Pons (tissue), 1 donor: ENCODE measurements around the gene YJU2.
"Not testable (repeated sequence)": the region's sequence is repeated elsewhere in the genome, so short reads cannot be mapped to it uniquely, and the experiment has no call there.

Source experiments
- DNase-seq: peaks from one replicate; pipeline ENCODE4 v3.0.0-alpha.2; 2016; ENCODE audit warnings: low spot score

YJU2 gene

DNA sequence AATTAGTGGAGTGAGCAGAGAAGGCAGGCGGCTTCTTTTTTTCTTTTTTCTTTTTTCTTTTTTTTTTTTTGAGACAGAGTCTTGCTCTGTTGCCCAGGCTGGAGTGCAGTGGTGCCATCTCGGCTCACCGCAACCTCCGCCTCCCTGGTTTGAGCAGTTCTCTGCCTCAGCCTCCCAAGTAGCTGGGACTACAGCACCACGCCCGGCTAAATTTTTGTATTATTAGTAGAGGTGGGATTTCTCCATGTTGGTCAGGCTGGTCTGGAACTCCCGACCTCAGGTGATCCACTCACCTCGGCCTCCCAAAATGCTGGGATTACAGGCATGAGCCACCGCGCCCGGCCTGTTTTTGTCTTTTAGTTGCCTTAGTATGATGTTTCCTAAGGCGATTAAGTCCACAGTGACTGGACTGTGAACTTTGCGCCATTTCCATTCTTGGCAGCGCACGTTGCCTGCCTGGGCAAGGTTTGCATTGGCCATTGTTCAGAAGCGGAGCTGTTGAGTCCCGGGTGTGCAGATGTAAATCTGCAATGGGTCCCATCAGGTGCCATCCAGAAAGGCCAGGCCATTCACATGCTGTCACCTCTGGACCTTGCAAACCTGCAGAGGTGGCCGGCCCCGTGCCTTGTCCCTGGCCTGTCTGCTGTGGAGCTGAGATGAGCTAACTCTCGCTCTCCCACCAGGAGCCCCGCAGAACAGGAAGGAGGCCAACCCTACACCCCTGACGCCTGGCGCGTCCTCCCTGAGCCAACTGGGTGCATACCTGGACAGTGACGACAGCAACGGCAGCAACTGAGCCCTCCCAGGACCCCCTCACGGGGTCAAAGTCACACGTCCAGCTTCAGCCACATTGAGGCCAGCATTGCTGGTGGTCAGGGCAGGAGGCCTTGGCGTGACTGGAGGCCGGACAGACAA, 21.3 kb downstream of the YJU2 start:
- DNase-seq = no peak

DNA sequence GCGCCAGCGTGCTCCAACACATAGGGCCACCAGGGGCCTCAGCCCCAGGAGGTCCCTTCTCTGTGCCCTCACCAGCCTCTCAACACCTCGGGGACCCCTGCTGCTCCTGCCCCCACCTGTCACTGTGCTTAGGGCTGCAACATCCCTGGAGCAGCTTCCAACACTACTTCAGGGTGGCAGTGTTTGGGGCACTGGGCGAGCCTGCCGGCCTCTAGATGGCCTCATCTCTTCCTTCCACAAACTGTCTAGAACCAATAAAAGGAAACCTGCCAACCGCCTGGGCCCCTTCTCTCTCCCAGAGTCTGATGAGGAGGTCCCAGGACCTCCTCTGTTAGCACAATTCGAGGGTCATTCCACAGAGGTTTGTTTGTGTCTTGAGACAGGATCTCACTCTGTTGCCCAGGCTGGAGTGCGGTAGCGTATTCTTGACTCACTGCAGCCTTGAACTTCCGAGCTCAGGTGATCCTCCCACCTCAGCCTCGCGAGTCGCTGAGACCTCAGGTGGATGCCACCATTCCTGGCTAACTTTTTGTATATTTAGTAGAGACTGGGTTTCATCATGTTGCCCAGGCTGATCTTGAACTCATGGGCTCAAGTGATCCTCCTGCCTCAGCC, 22.0 kb downstream of the YJU2 start:
- DNase-seq = no peak

DNA sequence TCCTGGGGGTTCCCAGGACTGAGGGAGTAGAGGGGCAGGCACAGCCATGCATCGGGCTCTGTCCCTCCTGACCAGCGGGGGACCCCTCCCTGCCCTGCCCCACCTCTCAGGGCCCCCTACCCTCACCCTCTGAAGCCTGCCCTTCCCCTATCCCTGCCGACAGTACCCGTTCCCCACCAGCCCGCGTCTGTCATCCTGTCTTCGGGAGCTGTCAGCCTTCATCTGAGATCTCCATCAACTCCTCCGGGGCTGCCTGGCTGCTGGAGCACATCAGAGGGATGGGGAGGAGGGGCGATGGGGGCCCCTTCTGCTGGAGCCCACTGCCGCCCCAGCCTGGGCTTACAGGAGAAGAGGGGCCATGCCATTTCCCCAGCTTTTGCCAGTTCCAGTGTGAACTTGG, 26.0 kb downstream of the YJU2 start:
- no peak for DNase-seq

DNA sequence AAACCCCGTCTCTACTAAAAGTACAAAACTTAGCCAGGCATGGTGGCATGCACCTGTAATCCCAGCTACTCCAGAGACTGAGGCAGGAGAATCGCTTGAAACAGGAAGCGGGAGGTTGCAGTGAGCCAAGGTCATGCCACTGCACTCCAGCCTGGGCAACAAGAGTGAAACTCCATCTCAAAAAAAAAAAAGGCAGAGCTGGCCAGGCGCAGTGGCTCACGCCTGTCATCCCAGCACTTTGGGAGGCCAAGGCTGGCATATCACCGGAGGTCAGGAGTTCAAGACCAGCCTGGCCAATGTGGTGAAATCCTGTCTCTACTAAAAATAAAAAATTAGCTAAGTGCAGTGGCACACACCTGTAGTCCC, 27.4 kb downstream of the YJU2 start:
- DNase-seq = not testable (repeated sequence)

DNA sequence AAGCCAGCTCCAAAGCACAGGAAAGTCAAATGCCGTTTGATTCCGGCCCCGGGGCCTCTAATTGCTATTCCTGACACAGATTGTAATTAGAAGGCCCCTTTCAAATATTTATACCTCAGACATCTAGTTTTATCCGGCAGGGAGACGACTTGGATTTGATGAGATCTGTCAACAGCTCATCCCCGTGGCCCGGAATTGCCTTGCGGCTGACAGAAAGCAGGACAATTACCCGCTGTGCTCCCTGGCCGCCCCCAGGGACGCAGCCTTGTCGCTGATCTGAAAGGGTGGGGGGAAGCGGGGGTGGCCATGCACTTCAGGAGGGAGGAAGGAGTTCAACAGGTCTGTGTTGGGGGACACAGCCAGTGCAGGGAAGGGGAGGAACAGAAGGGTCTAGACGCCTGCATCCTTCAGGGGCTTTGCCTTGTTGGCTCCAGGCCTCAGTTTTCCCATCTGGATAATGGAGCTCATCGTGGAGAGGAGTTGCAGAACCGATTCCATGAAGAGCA, 30.4 kb downstream of the YJU2 start:
- DNase-seq = no peak

DNA sequence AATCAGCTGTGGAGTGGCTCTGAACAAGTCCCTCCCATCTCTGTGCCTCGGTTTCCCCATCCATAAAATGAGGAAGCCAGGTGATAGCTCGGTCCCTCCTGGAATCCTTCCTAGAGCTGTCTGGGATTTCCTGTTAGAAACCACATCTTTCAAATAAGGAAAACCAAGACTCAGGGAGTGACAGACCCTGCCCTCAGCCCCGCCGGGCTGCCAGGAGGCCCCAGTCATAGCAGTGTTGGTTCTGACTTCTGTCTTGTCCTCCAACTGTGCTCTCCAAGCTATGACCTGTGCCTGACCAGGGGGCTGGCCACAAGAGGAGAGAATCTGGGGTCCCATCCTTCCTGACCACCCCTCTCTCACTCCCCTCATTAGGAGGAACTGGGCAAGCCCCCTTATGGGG, 31.1 kb downstream of the YJU2 start:
- DNase-seq = no peak

DNA sequence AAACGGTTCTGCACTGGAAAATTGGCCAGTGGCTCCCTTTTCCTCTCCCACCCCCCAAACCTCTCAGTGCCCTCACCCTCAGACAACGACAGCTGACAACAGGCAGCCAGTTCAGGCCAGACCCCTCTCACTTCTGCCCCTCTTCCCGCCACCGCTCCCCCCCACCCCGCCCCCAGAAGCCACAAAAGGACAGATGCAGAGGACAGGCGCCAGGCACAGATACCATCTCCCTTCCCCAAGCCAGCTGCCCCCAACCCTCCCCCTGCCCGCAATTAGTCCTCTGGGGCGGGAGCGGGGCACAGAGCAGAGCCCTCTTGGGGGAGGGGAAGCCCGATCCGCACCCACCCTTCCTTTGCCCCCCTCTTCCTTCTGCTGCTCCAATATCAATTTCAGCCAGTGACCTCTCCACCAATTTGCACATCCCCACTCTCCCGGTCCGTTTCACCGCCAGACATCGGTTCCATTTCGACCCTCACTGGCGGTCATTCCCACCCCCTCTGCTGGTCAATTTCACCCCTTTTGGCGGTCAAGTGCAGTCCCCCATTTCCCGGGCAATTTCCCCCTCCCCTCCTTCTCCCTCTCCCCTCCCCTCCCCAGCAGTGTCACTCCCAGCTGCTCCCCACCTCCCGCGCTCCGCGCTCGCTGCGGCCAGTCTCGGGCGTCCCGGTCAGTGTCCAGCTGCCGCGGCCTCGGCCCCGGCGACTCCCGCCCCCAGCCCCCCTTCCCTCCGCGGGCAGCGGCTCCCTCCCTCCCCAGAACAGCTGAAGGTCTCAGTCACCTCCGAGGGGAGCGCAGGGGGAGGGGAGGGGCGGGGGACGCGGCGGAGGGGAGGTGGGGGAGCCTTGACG, 31.8 kb downstream of the YJU2 start, which contains the start of gene SHD:
Gene SHD (plus strand): TSS at position 848 of the 848 bp plus-strand sequence. CDS start 798 bp downstream, outside the sequence.
- no peak for DNase-seq

DNA sequence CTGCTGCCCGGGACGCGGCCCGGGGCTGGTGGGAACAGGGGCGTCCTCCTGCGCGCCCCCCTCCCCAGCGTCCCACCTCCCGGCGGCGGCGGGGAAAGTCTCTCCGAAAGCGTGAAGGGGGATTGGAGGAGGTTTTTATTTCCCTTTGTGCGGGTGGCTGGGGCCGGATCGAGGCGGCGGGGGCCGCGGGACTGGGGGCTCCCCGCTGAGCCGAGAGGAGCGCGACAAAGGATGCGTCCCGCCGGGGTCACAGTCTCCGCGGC, 32.3 kb downstream of the YJU2 start:
- DNase-seq = no peak

DNA sequence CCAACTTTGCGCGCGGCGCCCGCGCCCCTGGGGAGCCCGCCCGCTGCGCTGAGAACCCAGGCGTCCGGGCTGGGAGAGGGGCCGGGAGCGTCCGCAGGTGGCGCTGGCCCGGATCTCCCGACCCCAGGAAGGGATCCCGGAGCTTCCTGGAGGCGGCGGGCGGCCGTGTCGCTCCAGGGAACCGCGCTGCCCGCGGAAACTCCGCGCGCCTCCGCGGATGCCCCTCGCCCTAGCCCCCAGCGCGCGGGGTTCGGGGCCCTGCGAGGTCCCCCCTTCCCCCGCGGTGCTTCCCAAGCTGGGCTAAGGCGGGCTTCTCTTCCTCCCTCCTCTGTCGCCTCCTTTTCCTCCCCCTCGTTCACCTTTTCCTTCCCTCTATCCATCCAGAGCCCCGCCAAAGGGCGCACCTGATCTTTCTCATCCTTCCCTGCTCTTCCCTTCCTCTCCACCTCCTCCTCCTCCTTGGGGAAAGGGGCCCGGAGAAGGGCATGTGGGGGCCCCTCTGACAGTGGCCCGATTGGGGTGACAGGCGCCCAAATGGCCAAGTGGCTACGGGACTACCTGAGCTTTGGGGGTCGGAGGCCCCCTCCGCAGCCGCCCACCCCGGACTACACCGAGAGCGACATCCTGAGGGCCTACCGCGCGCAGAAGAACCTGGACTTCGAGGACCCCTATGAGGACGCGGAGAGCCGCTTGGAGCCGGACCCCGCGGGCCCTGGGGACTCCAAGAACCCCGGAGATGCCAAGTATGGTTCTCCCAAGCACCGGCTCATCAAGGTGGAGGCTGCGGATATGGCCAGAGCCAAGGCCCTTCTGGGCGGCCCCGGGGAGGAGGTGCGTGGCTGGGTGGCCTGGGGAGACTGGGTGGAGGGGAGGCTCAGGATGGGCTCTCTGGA, 32.9 kb downstream of the YJU2 start:
- DNase-seq = no peak

DNA sequence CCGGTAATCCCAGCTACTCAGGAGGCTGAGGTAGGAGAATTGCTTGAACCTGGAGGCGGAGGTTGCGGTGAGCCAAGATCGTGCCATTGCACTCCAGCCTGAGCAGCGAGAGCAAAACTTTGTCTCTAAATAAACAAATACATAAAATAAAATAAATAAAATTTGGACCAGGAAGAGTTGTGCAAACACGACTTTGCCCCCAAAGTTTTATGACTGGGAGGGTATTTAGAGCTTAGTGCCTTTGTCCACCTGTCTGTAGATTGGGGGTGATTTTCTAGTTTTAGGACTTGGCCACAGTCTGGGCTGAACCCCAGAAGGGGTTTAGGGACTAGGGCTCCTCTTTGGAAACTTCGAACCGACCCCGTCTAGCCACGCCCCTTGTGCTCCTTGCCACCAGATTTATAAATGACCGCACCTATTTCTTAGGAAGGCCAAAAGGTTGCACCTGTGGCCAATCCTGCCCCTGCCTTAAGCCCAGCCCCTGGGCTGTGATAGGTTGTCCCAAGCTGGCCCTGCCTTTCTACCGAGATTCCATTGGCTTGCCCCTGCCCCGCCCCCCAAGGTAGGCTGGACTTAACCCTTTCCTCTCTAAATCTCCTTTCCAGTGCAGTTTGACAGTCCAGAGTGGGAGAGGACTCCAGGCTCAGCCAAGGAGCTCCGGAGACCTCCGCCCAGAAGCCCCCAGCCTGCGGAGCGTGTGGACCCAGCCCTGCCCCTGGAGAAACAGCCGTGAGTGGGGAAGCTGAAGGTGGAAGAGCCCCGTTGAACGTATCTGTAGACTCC, 37.5 kb downstream of the YJU2 start:
- DNase-seq = no peak

DNA sequence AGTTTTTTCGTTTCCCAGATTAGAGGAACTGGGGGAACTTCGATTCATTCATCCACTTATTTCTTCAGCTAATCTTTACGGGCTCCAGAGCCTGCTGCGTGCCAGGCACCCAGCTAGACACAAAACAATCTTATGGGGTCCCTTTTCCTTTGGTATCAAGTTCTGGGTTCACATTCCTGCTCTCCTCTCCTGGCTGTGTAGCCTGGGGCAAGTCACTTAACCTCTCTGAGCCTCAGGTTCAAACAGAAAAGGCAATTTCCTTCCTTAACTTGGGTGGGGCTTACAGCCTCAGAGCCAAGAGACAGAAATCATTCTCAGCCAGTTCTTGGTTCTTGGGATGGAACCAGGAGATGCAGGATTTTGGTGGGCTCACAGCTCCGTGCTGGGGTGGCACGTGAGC, 38.1 kb downstream of the YJU2 start:
- no peak for DNase-seq

DNA sequence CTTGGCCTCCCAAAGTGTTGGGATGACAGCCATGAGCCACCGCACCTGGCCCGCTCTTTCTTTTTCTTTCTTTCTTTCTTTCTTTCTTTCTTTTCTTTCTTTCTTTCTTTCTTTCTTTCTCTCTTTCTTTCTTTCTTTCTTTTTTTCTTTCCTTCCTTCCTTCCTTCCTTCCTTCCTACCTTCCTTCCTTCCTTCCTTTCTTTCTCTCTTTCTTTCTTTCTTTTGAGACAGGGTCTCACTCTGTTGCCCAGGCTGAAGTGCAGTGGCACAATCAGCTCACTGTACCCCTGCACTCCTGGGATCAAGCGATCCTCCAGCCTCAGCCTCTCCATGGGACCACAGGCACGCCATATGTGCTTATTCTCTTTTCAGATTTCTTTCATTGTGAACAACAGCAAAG, 39.3 kb downstream of the YJU2 start:
- not testable (repeated sequence) for DNase-seq

DNA sequence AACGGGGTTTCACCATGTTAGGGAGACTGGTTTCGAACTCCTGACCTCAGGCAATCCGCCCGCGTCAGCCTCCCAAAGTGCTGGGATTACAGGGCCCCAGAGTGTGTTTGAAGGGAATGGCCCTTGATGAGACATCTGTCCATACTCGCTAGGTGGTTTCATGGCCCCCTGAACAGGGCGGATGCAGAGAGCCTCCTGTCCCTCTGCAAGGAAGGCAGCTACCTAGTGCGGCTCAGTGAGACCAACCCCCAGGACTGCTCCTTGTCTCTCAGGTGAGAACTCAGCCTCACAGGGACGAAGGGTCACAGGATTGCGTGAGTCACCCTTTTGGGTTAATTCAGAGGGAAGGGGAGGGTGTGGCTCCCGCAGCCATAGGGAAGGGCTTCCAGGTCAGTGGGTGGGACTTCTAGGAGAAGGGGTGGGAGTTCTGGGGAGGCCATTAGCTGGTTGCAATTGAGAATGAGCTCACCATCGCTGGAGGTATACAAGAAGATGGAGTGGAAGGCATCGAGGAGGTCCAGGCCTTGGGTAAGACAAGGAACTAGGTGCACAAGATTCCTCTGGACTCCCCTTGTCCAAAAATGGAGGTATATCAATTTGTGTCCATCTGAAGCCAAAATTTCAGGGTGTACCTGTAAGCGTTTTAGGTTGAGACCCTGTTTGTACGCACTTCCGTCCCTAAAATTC, 41.4 kb downstream of the YJU2 start:
- no peak for DNase-seq

DNA sequence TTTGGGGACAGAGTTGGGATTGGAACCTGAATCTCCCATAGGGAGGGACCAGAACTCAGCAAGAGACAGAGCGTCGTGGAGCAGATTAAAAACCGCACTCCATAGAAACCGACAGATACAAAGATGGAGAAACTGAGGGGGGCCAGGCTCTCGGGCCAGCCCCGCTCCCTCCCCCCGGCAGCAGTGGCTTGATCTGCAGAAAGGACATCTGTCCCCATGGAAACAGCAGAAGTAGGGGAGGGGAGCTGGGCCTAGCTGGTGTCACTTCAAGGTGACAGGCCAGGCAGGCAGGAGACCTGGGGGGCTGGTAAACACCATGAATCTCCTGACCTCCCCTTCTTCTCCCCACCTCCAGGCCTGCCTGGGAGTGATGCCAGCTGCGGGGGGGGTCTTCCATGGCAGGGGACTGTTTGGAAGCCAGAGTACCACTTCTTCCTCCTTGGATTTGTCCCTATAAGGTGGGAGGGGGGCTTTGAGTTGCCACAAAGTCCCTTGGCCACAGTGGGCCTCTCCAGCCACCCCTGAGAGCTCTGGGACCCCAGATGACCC, 44.4 kb downstream of the YJU2 start:
- no peak for DNase-seq

DNA sequence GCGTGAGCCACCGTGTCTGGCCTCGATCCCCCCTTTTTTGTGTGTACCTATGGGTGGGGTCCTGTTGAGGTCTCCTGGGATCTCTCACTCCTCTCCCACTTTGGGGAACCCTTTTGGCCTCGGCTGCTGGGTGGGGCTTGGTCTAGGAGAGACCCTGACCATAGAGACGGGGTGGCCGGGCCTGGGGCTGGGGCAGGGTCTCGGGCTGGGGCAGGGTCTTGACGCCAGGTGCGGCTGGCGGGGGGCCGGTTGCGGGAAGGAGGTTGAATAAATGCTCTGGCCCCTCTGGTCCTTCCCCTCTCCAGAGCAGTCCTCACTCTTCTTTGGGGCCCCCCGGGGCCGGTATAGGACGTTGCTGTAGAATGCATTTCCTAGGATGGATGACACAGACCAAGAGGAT, 45.6 kb downstream of the YJU2 start:
- DNase-seq = no peak

DNA sequence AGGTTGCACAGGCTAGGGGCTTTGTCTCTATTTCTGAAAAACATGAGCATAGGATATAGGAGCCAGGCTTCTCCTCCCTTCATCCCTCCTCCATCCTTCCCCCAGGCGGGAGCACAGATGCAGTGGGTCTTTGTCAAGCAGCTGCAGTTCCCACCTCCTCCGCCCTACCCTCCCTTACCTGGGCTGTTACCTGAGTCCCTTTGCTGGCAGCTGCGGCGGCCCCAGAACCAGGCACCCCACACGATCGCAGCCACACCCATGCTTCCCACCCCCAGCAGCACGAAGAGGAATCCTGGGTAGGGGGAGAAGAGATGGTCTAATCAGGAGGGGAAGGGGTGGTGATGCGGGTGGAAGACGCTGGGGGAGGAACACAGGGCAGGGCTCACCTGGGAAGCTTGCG, 47.5 kb downstream of the YJU2 start:
- DNase-seq = no peak

DNA sequence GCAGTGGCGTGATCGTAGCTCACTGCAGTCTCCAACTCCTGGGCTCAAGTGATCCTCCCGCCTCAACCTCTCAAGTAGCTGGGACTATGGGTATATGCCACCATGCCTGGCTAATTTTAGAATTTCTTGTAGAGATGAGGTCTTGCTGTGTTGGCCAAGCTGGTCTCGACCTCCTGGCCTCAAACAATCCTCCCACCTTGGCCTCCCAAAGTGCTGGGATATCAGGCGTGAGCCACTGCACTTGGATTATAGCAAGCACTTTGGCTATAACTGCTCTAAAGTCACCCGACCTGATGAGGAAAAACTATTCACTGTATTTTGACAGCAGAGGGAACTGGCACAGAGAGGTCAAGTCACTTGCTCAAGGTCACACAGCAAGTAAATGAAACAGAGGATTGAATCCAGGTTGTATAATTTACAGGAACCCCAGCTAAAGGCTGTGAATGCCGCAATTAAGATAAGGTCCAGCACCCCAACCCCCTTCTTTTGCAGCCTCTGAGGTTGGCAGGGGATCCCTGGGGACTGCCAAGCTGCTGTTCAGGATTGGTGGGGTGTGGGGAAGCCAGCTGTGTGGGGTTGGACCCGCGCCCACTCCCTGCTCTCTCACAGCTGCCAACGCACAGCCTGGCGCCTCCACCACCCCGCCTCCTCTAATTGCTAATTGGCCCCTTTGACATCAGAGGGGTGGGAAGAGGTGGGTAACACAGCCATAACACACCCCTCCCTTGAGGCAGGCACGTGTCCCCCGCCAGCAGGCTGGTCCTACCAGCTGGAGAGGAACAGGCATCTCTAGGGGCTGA, 49.3 kb downstream of the YJU2 start:
- peak; percentile 25 for DNase-seq

DNA sequence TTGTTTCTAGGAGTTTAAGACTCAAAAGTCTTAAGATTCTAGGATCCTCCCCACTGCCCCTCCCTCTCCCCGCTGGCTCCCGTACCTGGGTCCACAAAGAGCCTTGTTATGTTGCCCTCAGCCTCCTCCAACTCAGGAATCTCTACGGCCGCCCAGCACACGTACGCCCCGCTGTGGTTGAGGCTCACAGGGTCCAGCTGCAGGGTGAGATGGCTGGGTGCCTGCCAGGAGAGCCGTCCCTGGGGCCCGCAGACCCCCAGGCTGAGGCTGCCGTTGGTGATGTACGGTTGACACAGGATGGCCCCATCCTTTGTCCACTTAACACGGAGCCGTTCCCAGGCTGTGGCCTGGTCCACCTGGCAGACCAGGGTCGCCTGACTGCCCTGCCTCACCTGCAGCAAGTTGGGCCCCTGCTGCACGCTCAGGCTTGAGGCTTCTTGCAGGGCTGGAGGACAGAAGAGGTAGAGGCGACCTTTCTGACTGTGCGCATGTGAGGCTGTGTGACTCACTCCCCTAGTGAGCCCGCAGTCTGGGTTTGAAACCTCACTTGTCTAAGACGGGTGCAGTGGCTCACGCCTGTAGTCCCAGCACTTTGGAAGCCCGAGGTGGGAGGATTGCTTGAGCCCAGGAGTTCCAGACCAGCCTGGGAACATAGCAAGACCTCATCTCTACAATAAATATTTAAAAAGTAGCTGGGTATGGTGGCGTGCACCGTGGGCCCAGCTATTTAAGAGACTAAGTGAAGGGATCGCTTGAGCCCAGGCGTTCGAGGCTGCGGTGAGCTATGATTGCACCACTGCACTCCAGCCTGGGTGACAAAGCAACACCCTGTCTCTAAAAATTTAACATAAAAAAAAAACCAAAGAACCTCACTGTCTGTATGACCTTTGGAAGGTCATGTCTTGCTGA, 51.3 kb downstream of the YJU2 start:
- no peak for DNase-seq
